Measurements from ENCODE around the gene FUOM. TPM values are rescaled to one million over a fixed set of nuclear protein-coding genes. Genes with fewer than 3 reads are reported as not detected.

Gene FUOM
- total RNA-seq, 1 donor from 2014 or later = 13.0 TPM

DNA sequence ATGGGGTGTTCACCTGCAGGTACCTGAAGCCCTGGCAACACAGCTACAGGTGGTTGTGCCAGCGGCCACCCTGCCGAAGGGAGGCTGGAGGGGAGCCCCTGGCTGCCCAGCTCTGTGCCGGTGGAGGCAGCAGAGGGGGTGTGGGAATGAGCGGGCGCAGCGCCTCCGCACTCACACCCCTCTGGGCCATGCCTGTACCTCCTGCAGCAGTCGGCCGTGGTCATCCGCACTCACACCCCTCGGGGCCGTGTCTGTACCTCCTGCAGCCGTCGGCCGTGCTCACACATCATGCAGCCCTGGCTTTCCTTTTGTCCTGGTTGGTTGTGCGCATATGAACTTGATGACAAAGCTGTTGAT is 47.4 kb downstream of the FUOM start:
- Mint-ChIP-seq H3K9me3 (ENCODE audit: unreplicated experiment) (peaks cover 13% of the 10 kb centered on the region), H3K4me3 (ENCODE audit: unreplicated experiment) (no peak overlapping the region), H3K27ac (ENCODE audit: unreplicated experiment) (no peak overlapping the region), H3K4me1 (ENCODE audit: low read depth, unreplicated experiment) (peaks cover 20% of the 10 kb centered on the region), H3K27me3 (ENCODE audit: unreplicated experiment) (peaks cover 12% of the 10 kb centered on the region), H3K36me3 (ENCODE audit: unreplicated experiment) (no peaks in the 10 kb centered on the region)
- no peak for DNase-seq
- TF ChIP-seq, protein P1, sequence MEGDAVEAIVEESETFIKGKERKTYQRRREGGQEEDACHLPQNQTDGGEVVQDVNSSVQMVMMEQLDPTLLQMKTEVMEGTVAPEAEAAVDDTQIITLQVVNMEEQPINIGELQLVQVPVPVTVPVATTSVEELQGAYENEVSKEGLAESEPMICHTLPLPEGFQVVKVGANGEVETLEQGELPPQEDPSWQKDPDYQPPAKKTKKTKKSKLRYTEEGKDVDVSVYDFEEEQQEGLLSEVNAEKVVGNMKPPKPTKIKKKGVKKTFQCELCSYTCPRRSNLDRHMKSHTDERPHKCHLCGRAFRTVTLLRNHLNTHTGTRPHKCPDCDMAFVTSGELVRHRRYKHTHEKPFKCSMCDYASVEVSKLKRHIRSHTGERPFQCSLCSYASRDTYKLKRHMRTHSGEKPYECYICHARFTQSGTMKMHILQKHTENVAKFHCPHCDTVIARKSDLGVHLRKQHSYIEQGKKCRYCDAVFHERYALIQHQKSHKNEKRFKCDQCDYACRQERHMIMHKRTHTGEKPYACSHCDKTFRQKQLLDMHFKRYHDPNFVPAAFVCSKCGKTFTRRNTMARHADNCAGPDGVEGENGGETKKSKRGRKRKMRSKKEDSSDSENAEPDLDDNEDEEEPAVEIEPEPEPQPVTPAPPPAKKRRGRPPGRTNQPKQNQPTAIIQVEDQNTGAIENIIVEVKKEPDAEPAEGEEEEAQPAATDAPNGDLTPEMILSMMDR (IDR thresholded peaks at IDR 0.05; ENCODE audit: partially characterized antibody, unreplicated experiment) = no peak

DNA sequence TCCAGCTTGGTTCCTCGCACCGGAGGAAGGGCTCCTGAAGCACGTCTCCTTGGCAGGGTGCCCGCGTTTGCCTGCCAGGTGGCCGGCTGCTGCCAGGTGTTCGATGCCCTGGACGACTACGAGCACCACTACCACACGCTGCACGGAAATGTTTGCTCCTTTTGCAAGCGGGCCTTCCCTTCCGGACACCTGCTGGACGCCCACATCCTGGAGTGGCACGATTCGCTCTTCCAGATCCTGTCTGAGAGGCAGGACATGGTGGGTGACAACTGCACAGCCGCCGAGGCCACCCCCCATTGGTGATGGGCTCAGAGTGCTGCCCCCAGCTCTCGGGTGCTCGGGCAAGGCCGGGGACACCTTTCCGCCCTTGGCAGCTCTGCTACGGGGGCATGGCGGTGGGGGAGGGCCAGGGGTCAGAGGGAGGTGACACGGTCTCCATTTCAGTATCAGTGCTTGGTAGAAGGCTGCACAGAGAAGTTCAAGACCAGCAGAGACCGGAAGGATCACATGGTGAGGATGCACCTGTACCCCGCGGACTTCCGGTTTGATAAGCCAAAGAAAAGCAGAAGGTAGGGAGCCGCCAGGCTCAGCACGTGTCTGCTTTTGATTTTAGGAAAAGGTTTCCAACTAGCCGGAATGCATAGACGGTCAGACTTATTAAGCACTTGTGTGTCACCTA is 48.0 kb downstream of the FUOM start:
- Mint-ChIP-seq H3K9me3 (ENCODE audit: unreplicated experiment) (peaks cover 13% of the 10 kb centered on the region), H3K27me3 (ENCODE audit: unreplicated experiment) (peaks cover 13% of the 10 kb centered on the region), H3K27ac (ENCODE audit: unreplicated experiment) (peak overlapping the region; percentile 43), H3K4me1 (ENCODE audit: low read depth, unreplicated experiment) (peaks cover 20% of the 10 kb centered on the region), H3K36me3 (ENCODE audit: unreplicated experiment) (no peaks in the 10 kb centered on the region), H3K4me3 (ENCODE audit: unreplicated experiment) (peak overlapping the region; percentile 73)
- TF ChIP-seq, protein P1 (IDR thresholded peaks at IDR 0.05; ENCODE audit: partially characterized antibody, unreplicated experiment) = no peak
- DNase-seq = no peak

GRCh38 chr10:133309100-133309719 is 48.6 kb downstream of the FUOM start:
- Mint-ChIP-seq H3K36me3 (ENCODE audit: unreplicated experiment) (no peaks in the 10 kb centered on the region), H3K27ac (ENCODE audit: unreplicated experiment) (peak overlapping the region; percentile 43), H3K27me3 (ENCODE audit: unreplicated experiment) (peaks cover 13% of the 10 kb centered on the region), H3K4me1 (ENCODE audit: low read depth, unreplicated experiment) (peaks cover 16% of the 10 kb centered on the region), H3K4me3 (ENCODE audit: unreplicated experiment) (peak overlapping the region; percentile 73), H3K9me3 (ENCODE audit: unreplicated experiment) (peaks cover 9% of the 10 kb centered on the region)
- peak; percentile 96 for DNase-seq
- TF ChIP-seq, protein P1 (IDR thresholded peaks at IDR 0.05; ENCODE audit: partially characterized antibody, unreplicated experiment) = no peak

DNA sequence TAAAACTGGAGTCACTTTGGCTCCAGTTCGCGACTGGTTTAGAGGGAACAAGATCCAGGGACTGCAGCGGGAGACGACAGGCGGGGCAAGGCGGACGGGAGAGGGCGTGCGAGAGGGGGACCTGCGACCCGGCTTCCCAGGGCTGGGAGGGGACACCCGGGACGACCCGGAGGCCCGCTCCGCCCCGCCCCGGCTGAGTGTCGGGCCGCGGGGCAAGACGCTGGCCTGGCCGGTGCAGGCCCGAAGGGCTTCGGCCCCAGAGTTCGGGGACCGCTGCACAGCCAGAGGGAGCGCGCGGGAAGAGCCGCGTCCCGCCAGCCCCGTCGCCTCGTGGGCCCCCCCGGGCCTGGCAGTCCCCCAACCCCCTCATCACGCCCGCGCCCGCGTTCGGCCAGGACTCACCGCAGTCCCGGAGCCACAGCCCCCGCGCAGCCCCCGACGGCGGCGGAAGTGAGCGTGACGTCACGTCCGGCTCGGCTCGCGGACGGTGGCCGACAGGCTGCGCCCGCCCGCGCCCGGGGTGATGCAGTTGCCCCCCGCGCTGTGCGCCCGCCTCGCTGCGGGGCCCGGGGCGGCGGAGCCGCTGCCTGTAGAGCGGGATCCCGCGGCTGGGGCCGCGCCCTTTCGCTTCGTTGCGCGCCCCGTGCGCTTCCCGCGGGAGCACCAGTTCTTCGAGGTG is 49.3 kb downstream of the FUOM start, which contains the start of the genes TUBGCP2 and ZNF511:
TSS of gene TUBGCP2 (minus strand) at position 452 of the 679 bp plus-strand sequence. CDS start 5,931 bp downstream, outside the sequence.
TSS of gene ZNF511 (plus strand) at position 494 of the 679 bp plus-strand sequence. CDS start at position 524, 30 bp downstream.
- peaks cover 16% of the 10 kb centered on the region for H3K27me3 Mint-ChIP-seq (ENCODE audit: unreplicated experiment)
- TF ChIP-seq, protein P1 (IDR thresholded peaks at IDR 0.05; ENCODE audit: partially characterized antibody, unreplicated experiment) = no peak
- H3K9me3 Mint-ChIP-seq (ENCODE audit: unreplicated experiment) = peaks cover 8% of the 10 kb centered on the region
- peak within 1 kb of the TSS; percentile 91 for H3K27ac Mint-ChIP-seq (ENCODE audit: unreplicated experiment)
- DNase-seq = peak; percentile 90
- peaks cover 15% of the 10 kb centered on the region for H3K4me1 Mint-ChIP-seq (ENCODE audit: low read depth, unreplicated experiment)
- H3K36me3 Mint-ChIP-seq (ENCODE audit: unreplicated experiment) = no peaks in the 10 kb centered on the region
- peak within 1 kb of the TSS; percentile 98 for H3K4me3 Mint-ChIP-seq (ENCODE audit: unreplicated experiment)

Data from glutamatergic neuron (in vitro differentiated cells).